ENCODE measurements around the gene CACHD1.

The CACHD1 gene

GRCh38 chr1:64538389-64538788, 68.5 kb downstream of the CACHD1 start:
- DNase-seq (ENCODE audit: low read depth), result no peak
- no peak overlapping the region for H3K4me3 ChIP-seq (ENCODE audit: control insufficient read depth, low read depth, low read length)
- TF ChIP-seq CTCF (IDR thresholded peaks at IDR 0.05; ENCODE audit: control insufficient read depth, insufficient read depth, low read depth, low read length, missing control alignments), result no peak

- no peak overlapping the region for H3K4me3 ChIP-seq (ENCODE audit: control insufficient read depth, low read depth, low read length)
- no peak for TF ChIP-seq CTCF (IDR thresholded peaks at IDR 0.05; ENCODE audit: control insufficient read depth, insufficient read depth, low read depth, low read length, missing control alignments)
- no peak for DNase-seq (ENCODE audit: low read depth)
These were observed 69.4 kb downstream of the CACHD1 start for GRCh38 chr1:64539289-64539688.

GRCh38 chr1:64539781-64540218, 69.9 kb downstream of the CACHD1 start:
- no peak for DNase-seq (ENCODE audit: low read depth)
- H3K4me3 ChIP-seq (ENCODE audit: control insufficient read depth, low read depth, low read length), result peak overlapping the region; percentile 39
- no peak for TF ChIP-seq CTCF (IDR thresholded peaks at IDR 0.05; ENCODE audit: control insufficient read depth, insufficient read depth, low read depth, low read length, missing control alignments)

- peak overlapping the region; percentile 39 for H3K4me3 ChIP-seq (ENCODE audit: control insufficient read depth, low read depth, low read length)
- DNase-seq (ENCODE audit: low read depth), result peak; percentile 32
These were observed 70.4 kb downstream of the CACHD1 start for GRCh38 chr1:64540265-64540791.

GRCh38 chr1:64542118-64542517, 72.2 kb downstream of the CACHD1 start:
- TF ChIP-seq CTCF (IDR thresholded peaks at IDR 0.05; ENCODE audit: control insufficient read depth, insufficient read depth, low read depth, low read length, missing control alignments), result no peak
- no peak overlapping the region for H3K4me3 ChIP-seq (ENCODE audit: control insufficient read depth, low read depth, low read length)
- DNase-seq (ENCODE audit: low read depth), result no peak

More at GRCh38 chr1:64540265-64540791, 70.4 kb downstream of the CACHD1 start:
- TF ChIP-seq CTCF (IDR thresholded peaks at IDR 0.05; ENCODE audit: control insufficient read depth, insufficient read depth, low read depth, low read length, missing control alignments), result no peak

- no peak for TF ChIP-seq CTCF (IDR thresholded peaks at IDR 0.05; ENCODE audit: control insufficient read depth, insufficient read depth, low read depth, low read length, missing control alignments)
- DNase-seq (ENCODE audit: low read depth), result no peak
- no peak overlapping the region for H3K4me3 ChIP-seq (ENCODE audit: control insufficient read depth, low read depth, low read length)
These were observed 73.9 kb downstream of the CACHD1 start for GRCh38 chr1:64543831-64544230.

Measured in AG09309 (cell line).